Frontal cortex (tissue), 4 donors: ENCODE measurements around the gene TRIM39. TPM values are rescaled to one million over a fixed set of nuclear protein-coding genes. Genes with fewer than 3 reads are reported as not detected.
"Not testable (repeated sequence)": the region's sequence is repeated elsewhere in the genome, so short reads cannot be mapped to it uniquely, and the experiment has no call there.

Source experiments
- DNase-seq, 2 donors: peaks; one replicate each; pipeline ENCODE4 v3.0.0; 2012; ENCODE audit warnings: low spot score in 2 of 2
- FAIRE-seq: peaks from 2 replicates; lab custom pipeline; 2012; peaks lifted over from hg19 to GRCh38; lab: Jason Lieb, UNC
- total RNA-seq: library from RNA; depleted of rRNA; stranded (reverse); fragments of >200 nt; gene quantifications from one replicate; pipeline ENCODE4 v1.2.3, GENCODE V29; 2014
- donor health status: control.
- donor health status: control.
- donor health status: control.

Gene TRIM39
- total RNA-seq, result 9.8 TPM

DNA sequence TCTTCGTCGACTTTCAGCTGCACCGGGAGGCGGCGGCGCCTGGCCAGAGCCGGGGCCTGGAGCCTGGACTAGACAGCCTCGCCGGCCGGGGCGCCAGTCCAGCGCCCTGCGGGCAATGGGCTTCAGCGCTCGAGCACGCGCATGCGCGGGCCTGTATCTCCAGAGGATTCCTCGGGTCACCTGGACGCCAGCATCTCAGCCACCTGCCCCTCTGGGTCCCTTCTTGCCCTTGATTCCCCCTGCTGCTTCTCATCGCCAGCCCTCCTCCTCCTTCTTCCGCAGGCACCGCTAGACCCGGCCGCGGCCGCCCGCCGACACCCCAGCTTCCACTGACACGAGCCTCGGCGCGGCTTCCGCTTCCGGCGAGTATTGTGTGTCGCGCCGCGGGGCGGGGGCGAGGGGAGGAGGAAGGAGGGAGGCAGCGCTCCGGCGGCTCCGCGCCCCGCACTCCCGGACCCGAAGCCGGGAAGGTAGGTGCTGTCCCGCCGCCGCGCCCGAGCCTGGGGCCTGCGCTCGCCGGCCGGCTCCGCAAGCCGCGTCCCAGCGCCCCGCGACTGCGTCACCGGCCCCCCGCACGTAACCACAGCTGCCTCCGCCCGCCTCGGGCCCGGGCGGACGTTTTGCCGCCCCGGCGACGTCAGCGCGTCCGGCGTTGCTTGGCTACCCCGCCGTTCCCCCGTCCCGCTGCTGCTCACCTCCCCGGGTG is at the start of gene TRIM39:
TSS of gene TRIM39 (plus strand) at position 402 of the 706 bp plus-strand sequence. CDS start 2,391 bp downstream, outside the sequence.
- no peak for FAIRE-seq
- DNase-seq, result peak; percentile 90 to 93

DNA sequence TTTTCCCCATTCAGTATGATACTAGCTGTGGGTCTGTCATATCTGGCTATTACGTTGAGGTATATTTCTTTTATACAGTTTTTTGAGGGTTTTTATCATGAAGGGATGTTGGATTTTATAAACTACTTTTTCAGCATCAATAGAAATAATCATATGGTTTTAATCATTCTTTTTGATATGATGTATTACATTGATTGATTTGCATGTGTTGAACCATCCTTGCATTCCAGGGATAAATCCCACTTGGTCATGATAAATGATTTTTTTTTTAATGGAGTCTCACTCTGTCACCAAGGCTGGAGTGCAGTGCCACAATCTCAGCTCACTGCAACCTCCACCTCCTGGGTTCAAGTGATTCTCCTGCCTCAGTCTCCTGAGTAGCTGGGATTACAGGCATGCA is 45.7 kb upstream of the TRIM39 start:
- DNase-seq, FAIRE-seq: not testable (repeated sequence)

GRCh38 chr6:30282522-30282921 is 44.2 kb upstream of the TRIM39 start:
- FAIRE-seq (no peak), DNase-seq (no peak)

DNA sequence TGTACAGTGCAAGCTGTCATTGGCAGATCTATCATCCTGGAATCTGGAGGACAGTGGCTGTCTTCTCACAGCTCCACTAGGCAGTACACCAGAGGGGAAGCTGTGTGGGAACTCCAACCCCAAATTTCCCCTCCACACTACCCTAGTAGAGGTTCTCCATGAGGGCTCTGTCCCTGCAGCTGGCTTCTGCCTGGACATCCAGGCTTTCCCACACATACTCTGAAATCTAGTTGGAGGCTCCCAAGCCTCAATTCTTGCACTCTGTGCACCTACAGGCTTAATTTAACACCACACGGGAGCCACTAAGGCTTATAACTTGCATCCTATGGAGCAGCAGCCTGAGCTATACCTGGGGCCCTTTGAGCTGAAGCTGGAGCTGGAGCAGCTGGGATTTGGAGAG is 43.0 kb upstream of the TRIM39 start:
- DNase-seq (no peak), FAIRE-seq (no peak)

DNA sequence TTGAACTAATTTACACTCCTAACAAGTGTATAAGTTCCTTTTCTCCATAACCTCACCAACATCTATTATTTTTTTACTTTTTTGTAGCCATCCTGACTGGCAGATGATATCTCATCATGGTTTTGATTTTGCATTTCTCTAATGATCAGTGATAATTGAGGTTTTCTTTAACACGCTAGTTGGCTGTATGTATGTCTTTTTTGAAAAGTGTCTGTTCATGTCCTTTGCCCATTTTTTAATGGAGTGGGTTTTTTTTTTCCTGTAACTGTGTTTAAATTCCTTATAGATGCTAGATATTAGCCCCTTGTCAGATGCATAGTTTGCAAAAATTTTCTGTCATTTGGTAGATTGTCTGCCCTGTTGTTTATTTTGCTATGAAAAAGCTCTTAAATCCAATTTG is 39.6 kb upstream of the TRIM39 start:
- DNase-seq, result no peak
- no peak for FAIRE-seq

- FAIRE-seq, result no peak
- DNase-seq, result no peak
Measured at GRCh38 chr6:30295837-30296236, 30.9 kb upstream of the TRIM39 start.

DNA sequence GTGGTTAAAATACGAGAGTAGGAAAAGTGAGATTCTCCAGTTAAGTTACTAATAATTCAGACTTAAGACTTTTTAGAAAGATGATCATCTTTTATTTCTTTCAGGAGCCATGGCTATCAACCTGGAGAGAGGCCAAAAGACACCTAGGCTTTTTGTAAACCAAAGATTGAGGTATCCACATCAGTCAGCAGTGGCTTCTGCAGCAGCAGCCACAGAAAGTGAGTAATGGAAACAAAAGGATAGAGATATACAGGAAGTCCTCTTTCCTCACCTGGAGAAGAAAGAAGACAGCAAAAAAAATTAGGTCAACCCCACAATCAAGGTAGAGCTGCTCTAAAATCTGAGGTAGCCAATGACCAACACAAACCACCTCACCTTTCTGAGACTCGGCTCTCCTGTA is 22.7 kb upstream of the TRIM39 start:
- no peak for FAIRE-seq
- no peak for DNase-seq

GRCh38 chr6:30311101-30311500 is 15.6 kb upstream of the TRIM39 start:
- FAIRE-seq, result no peak
- no peak for DNase-seq

DNA sequence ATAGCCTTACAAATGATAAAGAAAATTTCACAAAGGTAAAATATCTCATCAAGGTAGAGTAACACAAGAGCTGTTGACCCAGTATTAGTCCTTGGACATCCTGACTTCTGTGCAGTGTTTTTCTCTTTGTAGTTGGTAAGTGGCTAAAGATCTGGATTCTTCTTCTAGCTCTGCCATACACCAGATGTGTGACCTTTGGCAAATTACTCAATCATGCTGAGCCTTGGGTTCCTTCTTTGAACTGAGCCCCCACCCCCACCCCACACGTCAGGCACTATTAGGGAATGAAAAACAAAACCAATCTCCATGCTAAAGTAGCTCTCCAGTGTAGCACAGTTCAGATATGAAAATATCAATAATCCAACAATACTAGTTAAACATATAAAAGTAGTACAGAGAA is 15.1 kb upstream of the TRIM39 start:
- DNase-seq, result no peak
- no peak for FAIRE-seq

DNA sequence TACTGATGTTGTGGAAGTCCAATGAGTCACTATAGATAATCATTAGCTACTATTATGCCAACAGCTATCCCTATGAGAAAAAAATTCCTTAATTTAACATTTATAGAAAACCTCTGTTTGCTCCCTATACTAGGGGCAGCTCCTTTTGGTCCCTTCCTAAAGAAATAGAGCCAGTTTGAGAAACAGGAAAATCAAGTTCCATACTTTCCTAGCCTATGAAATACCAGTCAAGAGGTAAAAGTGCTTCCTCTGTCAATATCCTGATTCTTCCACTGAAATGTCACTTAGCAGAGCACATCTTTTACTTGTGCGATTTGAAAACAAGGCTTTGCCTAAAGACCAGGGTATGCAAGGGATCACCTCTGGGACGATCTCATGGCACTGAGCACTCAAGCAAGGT is 14.5 kb upstream of the TRIM39 start:
- DNase-seq, result no peak
- FAIRE-seq, result no peak

GRCh38 chr6:30312676-30313321 is 13.9 kb upstream of the TRIM39 start:
- DNase-seq (no peak), FAIRE-seq (no peak)

DNA sequence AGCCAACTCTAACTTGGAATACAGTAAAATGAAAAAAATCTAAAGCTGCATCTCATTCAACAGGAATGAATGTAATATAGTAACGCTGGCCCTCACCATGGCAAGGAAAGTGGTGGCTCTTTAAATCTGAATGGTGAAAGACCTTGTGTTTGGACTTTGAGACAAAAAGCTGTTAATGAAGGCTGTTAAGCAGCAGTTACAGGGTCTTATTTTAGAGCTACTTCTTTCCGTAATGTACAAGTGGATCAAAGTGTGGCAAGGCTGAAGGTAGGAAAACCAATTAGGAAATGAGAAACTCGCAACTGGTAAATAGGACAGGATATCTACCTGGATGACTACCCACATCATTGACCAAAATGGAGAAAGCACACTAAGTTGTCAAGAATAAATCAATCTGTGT is 11.6 kb upstream of the TRIM39 start:
- no peak for FAIRE-seq
- no peak for DNase-seq

DNA sequence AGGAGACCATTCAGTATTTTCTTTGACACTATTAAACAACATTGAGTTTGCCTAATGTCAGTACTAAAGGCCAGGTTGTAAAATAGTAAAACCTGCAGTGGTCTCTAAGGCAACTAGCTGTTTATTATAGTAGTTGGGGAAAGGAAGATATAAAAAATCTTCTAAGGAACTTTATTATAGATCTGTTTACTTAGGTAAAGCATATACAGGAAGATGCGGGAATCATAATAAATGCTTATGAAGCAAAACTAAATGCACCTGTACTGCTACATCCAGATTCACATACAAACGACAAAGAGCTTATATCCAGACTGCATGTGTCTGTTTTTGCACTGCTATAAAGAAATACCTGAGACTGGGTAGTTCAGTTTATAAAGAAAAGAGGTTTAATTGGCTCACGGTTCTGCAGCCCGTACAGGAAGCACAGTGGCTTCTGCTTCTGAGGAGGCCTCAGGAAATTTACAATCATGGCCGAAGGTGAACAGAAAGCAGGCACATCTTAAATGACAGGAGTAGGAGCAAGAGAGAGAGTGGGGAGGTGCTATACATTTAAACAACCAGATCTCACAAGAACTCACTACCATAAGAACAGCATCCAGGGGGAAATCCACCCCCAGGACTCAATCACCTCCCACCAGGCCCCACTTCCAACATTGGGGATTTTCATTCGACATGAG is 8.7 kb upstream of the TRIM39 start:
- DNase-seq (no peak), FAIRE-seq (no peak)

GRCh38 chr6:30319146-30319835 is 7.4 kb upstream of the TRIM39 start:
- DNase-seq (no peak), FAIRE-seq (no peak)

DNA sequence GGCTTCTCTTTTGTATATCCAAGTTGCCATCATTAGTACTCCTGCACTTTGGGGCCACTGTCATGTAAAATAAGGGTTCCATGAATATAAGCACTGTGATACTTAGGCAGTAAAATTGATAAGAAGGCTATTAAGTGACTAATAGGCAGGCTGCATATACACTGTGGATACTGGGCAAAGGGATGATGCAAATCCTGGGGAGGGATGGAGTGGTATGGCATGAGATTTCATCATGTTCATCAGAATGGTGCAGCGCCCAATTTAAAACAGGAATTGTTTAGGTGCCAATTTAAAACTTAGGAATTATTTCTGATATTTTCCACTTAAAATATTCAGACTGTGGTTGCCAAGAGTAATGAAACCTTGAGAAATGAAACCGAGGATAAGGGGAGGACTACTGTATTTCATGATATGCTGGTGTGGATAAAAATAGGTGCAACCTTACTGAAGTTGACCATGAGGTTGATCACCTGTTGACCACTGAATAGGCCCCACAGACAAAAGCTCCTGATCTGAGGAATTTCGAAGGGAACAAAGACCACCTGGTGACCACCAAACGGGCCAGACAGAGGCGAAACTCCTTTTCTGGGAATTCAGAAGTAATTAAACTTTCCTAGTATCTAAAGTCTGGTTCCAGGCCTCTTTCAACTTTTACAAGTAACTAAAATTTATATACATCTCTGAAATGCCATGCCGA is 4.9 kb upstream of the TRIM39 start:
- FAIRE-seq, result no peak

GRCh38 chr6:30322527-30323501 is 3.9 kb upstream of the TRIM39 start:
- DNase-seq (no peak), FAIRE-seq (no peak)

More for the DNA sequence above, 4.9 kb upstream of the TRIM39 start:
- DNase-seq, result no peak

DNA sequence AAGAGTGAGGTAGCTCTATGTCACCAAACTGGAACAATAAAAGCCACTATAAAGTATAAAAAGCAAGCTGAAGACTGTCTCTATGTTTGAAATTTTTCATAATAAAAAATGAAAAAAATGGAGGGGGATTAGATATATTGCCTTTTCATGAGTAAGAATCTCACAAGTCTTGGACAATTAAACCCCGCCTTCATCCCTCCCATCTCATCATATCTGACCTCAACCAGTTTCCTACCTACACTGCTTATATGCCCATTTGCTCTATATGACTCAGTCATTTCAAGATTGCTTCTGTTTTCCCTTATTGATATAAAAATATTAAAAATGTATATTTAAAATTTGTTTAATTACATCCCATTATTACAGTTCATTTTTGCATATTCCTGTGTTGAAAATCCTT is 2.9 kb upstream of the TRIM39 start:
- FAIRE-seq (no peak), DNase-seq (no peak)

DNA sequence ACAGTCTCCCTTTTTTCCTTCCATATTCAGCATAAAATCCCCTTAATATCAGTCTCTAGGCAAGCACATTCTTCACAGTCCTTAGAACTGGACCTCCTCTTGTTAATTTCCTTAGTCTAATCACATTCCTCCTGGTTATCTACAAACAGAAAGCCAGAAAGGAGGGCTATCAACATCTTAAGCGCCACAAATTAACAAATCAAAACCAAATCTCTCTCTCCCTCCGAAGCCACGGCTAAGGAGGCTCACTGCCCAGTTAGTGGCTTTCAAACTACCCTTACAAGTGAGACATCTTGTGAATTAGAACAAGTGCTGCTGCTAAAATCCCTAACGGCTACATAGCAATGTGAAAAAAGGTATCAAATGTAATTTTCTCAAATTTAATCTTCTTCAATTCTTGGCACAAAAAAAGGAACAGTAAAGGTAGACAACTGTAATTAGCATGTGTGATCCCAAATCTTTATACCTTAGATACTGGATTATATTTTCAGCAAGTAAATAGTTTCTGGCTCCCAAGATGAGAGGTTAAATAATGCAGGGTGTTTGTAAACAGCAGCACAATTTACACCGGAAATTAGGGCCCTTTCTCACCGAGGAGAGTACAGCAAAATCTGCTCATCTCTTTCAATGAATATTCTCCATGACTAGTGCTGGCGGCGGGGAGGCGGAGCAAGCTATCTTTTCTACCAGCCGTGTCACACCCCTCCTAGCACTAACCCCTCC is 1.4 kb upstream of the TRIM39 start:
- no peak for FAIRE-seq

More for the DNA sequence above, 1.4 kb upstream of the TRIM39 start:
- no peak for DNase-seq
